GM18909 (cell line): Measurements from ENCODE around the gene FRS2.

Experiments used
- ATAC-seq: cut with Tn5 transposase; IDR thresholded peaks from one replicate; pipeline ENCODE4 v1.9.1; 2021; ENCODE audit warnings: mild to moderate bottlenecking; ENCODE audit not compliant: unreplicated experiment, poor library complexity

The FRS2 gene

DNA sequence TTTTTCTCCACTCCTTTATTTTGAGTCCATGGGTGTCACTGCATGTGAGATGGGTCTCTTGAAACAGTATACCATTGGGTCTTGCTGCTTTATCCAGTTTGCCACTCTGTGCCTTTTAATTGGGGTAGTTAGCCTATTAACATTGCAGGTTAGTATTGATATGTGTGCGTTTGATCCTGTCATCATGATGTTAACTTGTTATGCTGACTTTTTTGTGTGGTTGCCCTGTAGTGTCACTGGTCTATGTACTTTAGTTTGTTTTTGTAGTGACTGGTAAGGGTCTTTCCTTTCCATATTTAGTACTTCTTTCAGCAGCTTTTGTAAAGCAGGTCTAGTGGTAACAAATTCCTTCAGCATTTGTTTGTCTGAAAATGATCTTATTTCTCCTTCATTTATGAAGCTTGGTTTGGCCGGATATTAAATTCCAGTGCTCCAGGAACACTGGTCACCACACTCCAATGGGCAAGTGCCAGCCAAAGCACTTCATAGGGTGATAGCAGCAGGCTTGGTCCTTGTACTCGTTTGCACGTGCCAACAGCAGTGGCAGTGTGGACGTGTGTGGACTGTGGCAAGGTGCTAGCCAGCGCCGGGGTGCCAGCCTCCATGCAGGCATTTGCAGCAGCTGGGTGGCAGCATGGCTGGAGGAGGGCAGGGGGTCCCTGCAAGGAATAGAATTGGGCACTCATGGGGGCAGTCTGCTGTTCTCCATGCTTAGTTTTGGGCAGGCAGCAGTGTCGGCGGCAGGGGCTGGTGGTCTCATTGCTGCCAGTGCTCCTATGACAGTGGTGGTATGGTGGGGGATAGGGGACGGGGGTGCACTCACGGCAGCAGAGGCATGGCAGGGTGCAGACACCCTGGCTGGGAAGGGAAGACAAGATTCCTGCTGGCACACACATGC lies 53.5 kb downstream of the FRS2 start:
- no peak for ATAC-seq

DNA sequence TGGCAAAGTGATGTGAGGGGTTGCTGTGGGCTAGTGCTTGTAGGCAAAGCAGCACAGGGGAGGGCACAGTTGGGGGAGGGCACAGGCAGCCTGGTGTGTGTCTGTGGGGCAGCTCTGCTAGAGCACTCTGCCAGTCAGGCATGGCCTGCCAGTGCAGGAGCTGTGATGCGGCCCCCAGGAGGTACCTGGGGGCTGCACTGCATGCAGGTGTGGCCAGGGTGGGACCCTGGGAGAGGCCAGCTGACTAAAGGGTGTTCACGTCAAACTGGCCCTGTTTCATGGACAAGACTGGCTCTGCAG lies 54.1 kb downstream of the FRS2 start:
- no peak for ATAC-seq

DNA sequence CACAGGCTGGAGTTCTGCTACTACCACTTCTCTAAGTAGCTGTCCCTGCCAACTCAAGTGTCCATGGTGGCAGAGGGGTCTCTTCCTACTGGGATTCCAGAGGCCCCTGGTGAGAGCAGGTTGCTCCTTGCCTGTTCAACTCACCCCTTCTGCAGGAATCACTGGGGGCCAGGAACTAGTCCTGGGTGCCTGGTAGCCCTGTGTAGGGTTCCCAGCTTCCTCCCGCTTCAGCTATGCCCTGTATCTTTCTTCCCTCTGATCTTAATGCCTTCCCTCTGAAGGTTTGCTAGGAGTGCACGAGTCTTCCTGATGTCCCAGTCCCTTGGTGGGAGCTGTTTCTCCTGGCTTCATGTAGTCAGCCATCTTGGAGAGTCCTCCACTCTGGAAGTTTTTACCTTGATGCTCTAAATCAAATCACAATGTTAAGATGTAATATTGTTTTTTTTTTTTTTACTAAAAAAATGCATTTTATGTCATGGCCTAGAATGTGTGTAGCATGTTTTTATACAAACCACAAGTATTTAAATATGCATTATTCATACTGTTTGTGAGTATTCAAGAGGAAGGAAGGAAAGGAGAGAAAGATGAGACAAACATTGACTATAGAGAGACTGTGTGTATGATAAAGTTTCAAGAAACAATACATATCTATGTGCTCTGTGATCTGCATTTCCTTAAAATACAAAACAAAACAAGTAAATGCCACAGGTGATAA lies 54.7 kb downstream of the FRS2 start:
- no peak for ATAC-seq

GRCh38 chr12:69527506-69528272 lies 57.5 kb downstream of the FRS2 start:
- ATAC-seq: no peak

GRCh38 chr12:69529021-69529420 lies 58.8 kb downstream of the FRS2 start:
- ATAC-seq: no peak

DNA sequence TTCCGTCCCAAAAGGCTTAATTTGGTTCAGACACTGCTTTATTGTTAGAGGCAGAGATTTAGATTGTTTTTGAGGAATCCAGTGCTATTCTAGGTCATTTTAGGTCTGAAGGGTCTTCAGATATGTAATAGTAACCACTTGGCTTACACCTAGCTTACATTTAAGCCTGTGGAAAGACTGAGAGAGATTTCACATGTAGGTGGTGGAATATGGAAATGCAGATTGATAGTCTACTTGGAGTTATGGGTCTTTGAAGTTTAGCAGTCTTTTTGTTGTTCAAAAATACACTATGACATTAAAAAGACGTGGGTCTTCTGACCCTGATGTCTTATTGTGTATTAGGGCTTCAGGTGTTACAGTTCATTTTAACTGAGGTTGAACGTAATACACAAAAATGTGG lies 63.7 kb downstream of the FRS2 start:
- ATAC-seq: no peak

DNA sequence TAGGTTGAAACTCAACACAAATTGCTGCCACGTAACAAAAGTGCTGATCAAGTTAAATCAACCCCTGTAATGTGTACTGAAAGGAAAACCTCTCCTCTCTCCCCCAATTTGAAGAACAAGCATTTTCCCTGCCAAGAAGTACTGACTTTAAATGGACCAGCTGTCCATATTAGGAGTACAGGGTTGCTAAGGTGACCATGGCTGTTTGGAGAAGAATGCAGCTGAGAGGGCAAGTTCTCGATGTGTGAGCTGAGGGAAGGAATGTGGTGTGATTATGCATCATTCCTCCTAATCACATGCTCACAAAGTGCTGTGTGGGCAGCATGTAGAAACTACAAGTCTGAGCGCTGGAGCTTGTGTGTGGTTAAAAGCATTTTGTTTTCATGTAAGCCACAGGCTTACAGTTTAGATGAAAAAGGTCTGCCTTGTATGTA lies 64.2 kb downstream of the FRS2 start:
- ATAC-seq: peak; percentile 78

GRCh38 chr12:69540987-69541386 lies 70.8 kb downstream of the FRS2 start:
- no peak for ATAC-seq

GRCh38 chr12:69544087-69544486 lies 73.9 kb downstream of the FRS2 start:
- ATAC-seq: no peak

DNA sequence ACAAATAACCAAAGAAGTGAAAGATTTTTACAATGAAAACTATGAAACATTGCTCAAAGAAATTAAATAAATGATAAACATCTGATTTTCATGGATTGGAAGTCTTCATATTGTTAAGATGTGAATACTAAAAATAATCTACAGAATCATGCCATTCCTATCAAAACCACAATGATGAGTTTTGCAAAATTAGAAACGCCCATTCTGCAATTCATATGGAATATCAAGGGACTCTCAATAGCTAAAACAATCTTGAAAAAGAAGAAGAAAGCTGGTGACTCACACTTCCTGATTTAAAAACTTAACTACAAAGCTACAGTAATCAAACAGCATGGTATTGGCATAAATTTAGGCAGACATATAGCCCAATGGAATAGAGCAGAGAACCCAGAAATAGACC lies 74.9 kb downstream of the FRS2 start:
- ATAC-seq: no peak

- peak; percentile 93 for ATAC-seq
Measured at GRCh38 chr12:69546693-69547438, 76.7 kb downstream of the FRS2 start.

DNA sequence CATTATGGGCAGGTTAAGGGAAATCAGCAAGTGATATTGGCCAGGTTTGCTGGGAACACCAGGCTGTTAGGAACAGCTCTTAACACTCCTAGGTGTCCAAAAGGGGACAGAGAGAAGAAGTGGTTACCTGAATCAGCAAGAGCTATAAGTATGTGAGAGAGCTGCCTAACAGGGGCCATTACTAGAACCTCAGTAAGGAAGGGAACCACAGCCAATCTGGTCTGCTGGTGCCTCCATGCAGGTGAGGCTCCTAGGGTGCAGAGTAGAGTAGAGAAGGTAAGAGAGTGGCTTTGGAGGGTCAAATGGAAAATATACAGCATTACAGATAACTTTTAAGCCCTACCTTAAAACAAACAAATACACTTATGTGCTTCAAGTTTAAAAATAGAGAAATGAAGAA lies 78.5 kb downstream of the FRS2 start:
- ATAC-seq: no peak

DNA sequence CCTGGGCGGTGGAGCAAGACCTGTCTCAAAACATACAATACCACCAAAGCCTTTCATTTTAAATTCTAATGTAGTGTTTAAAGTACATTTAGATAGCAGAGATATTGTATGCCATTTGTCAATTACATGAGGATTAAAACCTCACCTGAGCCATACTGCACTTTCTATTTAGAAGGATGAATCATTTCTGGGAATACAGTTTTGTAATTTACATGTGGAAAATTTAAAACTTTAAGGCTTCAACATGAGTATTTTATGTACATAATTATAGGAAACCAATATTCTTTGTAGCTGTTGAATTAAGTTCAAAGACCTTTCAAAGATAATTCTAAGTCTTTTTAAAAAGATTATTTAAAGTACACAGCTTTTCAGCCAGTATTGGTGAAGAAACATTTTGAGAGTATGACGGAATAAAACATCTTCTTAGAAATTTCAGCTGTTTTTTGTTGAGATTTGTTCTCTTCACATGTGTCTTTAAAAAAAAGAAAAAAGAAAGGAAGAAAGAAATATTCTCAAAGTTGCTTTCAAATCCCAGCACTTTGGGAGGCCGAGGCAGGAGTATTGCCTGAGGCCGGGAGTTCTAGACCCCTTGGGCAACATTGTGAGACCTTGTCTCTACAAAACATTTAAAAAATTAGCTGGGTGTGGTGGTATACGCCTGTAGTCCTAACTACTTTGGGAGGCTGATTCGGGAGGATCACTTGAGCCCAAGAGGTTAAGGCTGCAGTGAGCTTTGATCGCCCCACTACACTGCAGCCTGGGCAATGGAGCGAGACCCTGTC lies 80.6 kb downstream of the FRS2 start:
- no peak for ATAC-seq

DNA sequence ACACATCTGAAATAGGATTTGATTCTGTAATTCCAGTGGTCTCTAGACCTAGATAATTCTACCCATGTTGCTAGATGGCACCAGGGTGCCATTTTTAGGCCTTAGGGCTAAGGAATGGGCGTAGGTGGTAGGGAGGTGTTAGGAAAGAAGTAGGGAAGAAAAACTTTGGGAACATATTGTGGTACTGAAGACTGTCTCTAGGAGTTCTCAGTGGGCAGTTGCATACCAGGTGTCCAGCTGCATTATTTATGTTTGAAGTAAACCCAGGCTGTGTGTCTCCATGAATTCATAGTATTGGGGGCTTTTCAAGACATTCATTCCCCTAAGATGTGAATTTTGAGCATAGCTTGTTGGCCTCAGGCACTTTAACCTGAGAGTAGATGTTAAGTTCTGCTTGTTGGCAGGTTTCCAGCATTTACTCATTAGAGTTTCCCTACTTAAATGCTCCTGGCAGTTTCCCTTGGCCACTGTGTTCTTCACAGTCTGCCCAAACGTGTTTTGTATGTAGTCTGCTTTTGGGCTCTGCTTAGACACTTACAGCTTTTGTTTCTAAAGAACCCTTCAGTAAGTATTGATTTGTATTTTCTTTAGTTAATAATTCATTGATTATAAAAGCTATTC lies 83.5 kb downstream of the FRS2 start:
- ATAC-seq: no peak

- no peak for ATAC-seq
Measured at GRCh38 chr12:69555461-69555860, 85.3 kb downstream of the FRS2 start.

GRCh38 chr12:69556383-69556782 lies 86.2 kb downstream of the FRS2 start:
- no peak for ATAC-seq

GRCh38 chr12:69563166-69563762 lies 93.1 kb downstream of the FRS2 start:
- no peak for ATAC-seq

DNA sequence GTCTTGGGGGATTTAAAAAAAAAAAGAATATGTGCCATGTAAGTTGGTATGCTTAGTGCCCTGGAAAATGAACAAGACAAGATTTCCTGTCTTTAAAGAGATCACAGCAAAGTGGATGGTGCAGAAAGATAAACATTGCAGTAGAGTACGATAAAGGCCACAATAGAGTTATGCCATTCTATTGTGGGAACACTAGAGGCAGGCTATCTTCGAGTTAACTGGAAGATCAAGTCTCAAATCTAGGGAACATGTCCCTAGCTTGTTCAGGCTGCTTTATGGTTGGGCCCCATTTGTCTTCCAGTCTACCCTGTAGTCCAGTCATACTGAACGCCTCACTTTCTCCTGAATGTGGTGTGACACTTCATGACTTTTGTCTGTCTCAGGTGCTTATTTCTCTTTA lies 96.4 kb downstream of the FRS2 start:
- ATAC-seq: no peak

DNA sequence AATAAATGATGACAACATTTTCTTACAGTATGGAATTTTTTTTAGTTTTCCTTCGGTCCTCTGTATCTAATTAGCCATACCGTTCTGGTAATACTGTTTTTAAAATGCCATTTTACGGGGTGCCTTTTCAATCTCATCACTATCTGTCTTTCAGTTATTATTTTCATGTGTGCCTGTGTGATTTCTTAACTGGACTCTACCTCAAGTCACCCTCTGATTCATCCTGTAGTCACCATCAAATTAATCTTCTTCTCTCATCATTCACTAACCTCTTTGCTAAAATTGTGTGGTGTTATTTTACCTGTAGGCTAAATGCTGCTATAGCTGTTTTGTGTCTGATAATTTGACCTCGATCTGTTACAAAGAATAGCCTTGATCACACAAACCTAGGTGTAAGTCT lies 99.0 kb downstream of the FRS2 start:
- ATAC-seq: no peak
